Neural progenitor cell (in vitro differentiated cells): ENCODE data around the gene BACE2. TPM values are rescaled to one million over a fixed set of nuclear protein-coding genes. Genes with fewer than 3 reads are reported as not detected.

Experiments
- DNase-seq: peaks from one replicate; pipeline ENCODE4 v3.0.0-alpha.2; 2016; ENCODE audit warnings: low spot score
- H2AFZ ChIP-seq: fragments of 200-600 bp; sonication (generic); replicated peaks from 2 replicates; pipeline ENCODE4 v1.6.1; 2016; ENCODE audit warnings: antibody characterized with exemption
- H3F3A ChIP-seq: fragments of 200-600 bp; sonication (generic); 2 replicates; pipeline ENCODE4 v1.6.1; 2016; ENCODE audit warnings: antibody characterized with exemption, low read depth
- H3K27ac ChIP-seq: fragments of 200-600 bp; sonication (generic); 2 replicates; pipeline ENCODE4 v1.5.1; 2016; ENCODE audit warnings: mild to moderate bottlenecking
- H3K27me3 ChIP-seq: fragments of 200-600 bp; sonication (generic); 2 replicates; pipeline ENCODE4 v1.6.1; 2016; ENCODE audit warnings: mild to moderate bottlenecking, moderate library complexity
- H3K36me3 ChIP-seq: fragments of 200-600 bp; sonication (generic); 2 replicates; pipeline ENCODE4 v1.5.1; 2016
- H3K4me1 ChIP-seq: fragments of 200-600 bp; sonication (generic); 2 replicates; pipeline ENCODE4 v1.6.1; 2016; ENCODE audit warnings: mixed run types
- H3K4me2 ChIP-seq: fragments of 200-600 bp; sonication (generic); 2 replicates; pipeline ENCODE4 v1.6.1; 2016
- H3K4me3 ChIP-seq: fragments of 200-600 bp; sonication (generic); 2 replicates; pipeline ENCODE4 v1.5.1; 2016
- H3K79me2 ChIP-seq: fragments of 200-600 bp; sonication (generic); 2 replicates; pipeline ENCODE4 v1.6.1; 2016; ENCODE audit warnings: low read depth
- H3K9ac ChIP-seq: fragments of 200-600 bp; sonication (generic); 2 replicates; pipeline ENCODE4 v1.6.1; 2016
- H3K9me3 ChIP-seq: fragments of 200-600 bp; sonication (generic); 2 replicates; pipeline ENCODE4 v1.5.1; 2016; ENCODE audit warnings: low read depth
- H4K20me1 ChIP-seq: fragments of 200-600 bp; sonication (generic); 2 replicates; pipeline ENCODE4 v1.6.1; 2016; ENCODE audit warnings: low read depth
- H3K27ac Mint-ChIP-seq: 3 replicates; pipeline ENCODE4 v1.8.0; 2021; ENCODE audit warnings: mixed read lengths
- H3K27me3 Mint-ChIP-seq: 2 replicates; pipeline ENCODE4 v1.8.0; 2022; ENCODE audit warnings: low read depth, mild to moderate bottlenecking, inconsistent platforms, moderate library complexity, mixed read lengths; ENCODE audit not compliant: insufficient read depth
- H3K36me3 Mint-ChIP-seq: 3 replicates; pipeline ENCODE4 v1.8.0; 2021; ENCODE audit warnings: mixed read lengths
- H3K4me1 Mint-ChIP-seq: 3 replicates; pipeline ENCODE4 v1.8.0; 2021; ENCODE audit warnings: mixed read lengths
- H3K4me3 Mint-ChIP-seq: 3 replicates; pipeline ENCODE4 v1.8.0; 2021; ENCODE audit warnings: mild to moderate bottlenecking, moderate library complexity, mixed read lengths
- H3K9me3 Mint-ChIP-seq: 3 replicates; pipeline ENCODE4 v1.8.0; 2020; ENCODE audit warnings: mixed read lengths
- CTCF ChIP-seq: fragments of 200-600 bp; sonication (generic); IDR thresholded peaks from 2 replicates; pipeline ENCODE4 v1.5.1; 2017; ENCODE audit warnings: antibody characterized with exemption, mild to moderate bottlenecking
- EZH2 ChIP-seq: fragments of 200-600 bp; sonication (generic); IDR thresholded peaks from 2 replicates; pipeline ENCODE4 v1.6.1; 2017; ENCODE audit warnings: antibody characterized with exemption, mild to moderate bottlenecking, moderate library complexity
- EZH2phosphoT487 ChIP-seq: fragments of 200-600 bp; sonication (generic); IDR thresholded peaks from 2 replicates; pipeline ENCODE4 v1.6.1; 2017; ENCODE audit warnings: antibody characterized with exemption
- total RNA-seq: library from RNA; depleted of rRNA; stranded (reverse); fragments of >200 nt; gene quantifications from 2 replicates; pipeline ENCODE4 v1.2.3, GENCODE V29; 2015; ENCODE audit warnings: low replicate concordance

The BACE2 gene
- total RNA-seq, 1 donor from 2014 or later, result 0.15 TPM

- H3K79me2 ChIP-seq, result no peaks in the 10 kb centered on the region
- Mint-ChIP-seq H3K27me3 (no peaks in the 10 kb centered on the region), H3K27ac (no peak overlapping the region), H3K4me3 (no peak overlapping the region), H3K4me1 (peaks cover 7% of the 10 kb centered on the region), H3K9me3 (peaks cover 8% of the 10 kb centered on the region), H3K36me3 (no peaks in the 10 kb centered on the region)
- no peaks in the 10 kb centered on the region for H3K9me3 ChIP-seq
- no peak overlapping the region for H3K27ac ChIP-seq
- H3K4me3 ChIP-seq, result no peak overlapping the region
- DNase-seq, result no peak
- H3K27me3 ChIP-seq, result no peaks in the 10 kb centered on the region
- TF ChIP-seq EZH2 (no peak), EZH2phosphoT487 (no peak), CTCF (no peak)
- no peaks in the 10 kb centered on the region for H3K36me3 ChIP-seq
- H3K9ac ChIP-seq, result no peak overlapping the region
- no peak overlapping the region for H2AFZ ChIP-seq
- no peaks in the 10 kb centered on the region for H4K20me1 ChIP-seq
- no peaks in the 10 kb centered on the region for H3K4me1 ChIP-seq
- H3F3A ChIP-seq, result no peaks in the 10 kb centered on the region
- no peak overlapping the region for H3K4me2 ChIP-seq
Observed at GRCh38 chr21:41136286-41136685, 31.7 kb upstream of the BACE2 start.

- TF ChIP-seq EZH2 (no peak), EZH2phosphoT487 (no peak), CTCF (no peak)
- H3K27me3 ChIP-seq, result no peaks in the 10 kb centered on the region
- H3K4me3 ChIP-seq, result no peak overlapping the region
- peaks cover 15% of the 10 kb centered on the region for H3K4me1 Mint-ChIP-seq
- H3K9me3 ChIP-seq, result no peaks in the 10 kb centered on the region
- no peaks in the 10 kb centered on the region for H3K36me3 Mint-ChIP-seq
- H3K9me3 Mint-ChIP-seq, result peaks cover 8% of the 10 kb centered on the region
- no peak overlapping the region for H3K27ac Mint-ChIP-seq
- H3K79me2 ChIP-seq, result no peaks in the 10 kb centered on the region
- no peak overlapping the region for H3K9ac ChIP-seq
- no peak for DNase-seq
- no peak overlapping the region for H3K27ac ChIP-seq
- H3K4me3 Mint-ChIP-seq, result no peak overlapping the region
- H3K4me1 ChIP-seq, result no peaks in the 10 kb centered on the region
- no peaks in the 10 kb centered on the region for H3K27me3 Mint-ChIP-seq
- no peaks in the 10 kb centered on the region for H3F3A ChIP-seq
- H2AFZ ChIP-seq, result no peak overlapping the region
- H3K36me3 ChIP-seq, result no peaks in the 10 kb centered on the region
- no peaks in the 10 kb centered on the region for H4K20me1 ChIP-seq
- no peak overlapping the region for H3K4me2 ChIP-seq
Observed at GRCh38 chr21:41137401-41137800, 30.6 kb upstream of the BACE2 start.

GRCh38 chr21:41137889-41138288 is 30.1 kb upstream of the BACE2 start:
- H3K4me3 ChIP-seq, result no peak overlapping the region
- H2AFZ ChIP-seq, result no peak overlapping the region
- no peak for TF ChIP-seq EZH2phosphoT487
- no peak for TF ChIP-seq CTCF
- TF ChIP-seq EZH2, result no peak
- no peaks in the 10 kb centered on the region for H3K9me3 ChIP-seq
- H3K36me3 ChIP-seq, result no peaks in the 10 kb centered on the region
- DNase-seq, result no peak
- H3K9ac ChIP-seq, result no peak overlapping the region
- no peaks in the 10 kb centered on the region for H3K27me3 ChIP-seq
- no peak overlapping the region for H3K4me2 ChIP-seq
- Mint-ChIP-seq H3K9me3 (peaks cover 8% of the 10 kb centered on the region), H3K27me3 (peaks cover 2% of the 10 kb centered on the region), H3K4me1 (peaks cover 15% of the 10 kb centered on the region), H3K27ac (no peak overlapping the region), H3K4me3 (no peak overlapping the region), H3K36me3 (no peaks in the 10 kb centered on the region)
- no peaks in the 10 kb centered on the region for H3F3A ChIP-seq
- H3K27ac ChIP-seq, result no peak overlapping the region
- H3K4me1 ChIP-seq, result no peaks in the 10 kb centered on the region
- H3K79me2 ChIP-seq, result no peaks in the 10 kb centered on the region
- H4K20me1 ChIP-seq, result no peaks in the 10 kb centered on the region

GRCh38 chr21:41138711-41139110 is 29.2 kb upstream of the BACE2 start:
- H3K4me3 ChIP-seq, result no peak overlapping the region
- no peaks in the 10 kb centered on the region for H4K20me1 ChIP-seq
- no peaks in the 10 kb centered on the region for H3K79me2 ChIP-seq
- Mint-ChIP-seq H3K27me3 (peaks cover 2% of the 10 kb centered on the region), H3K4me1 (peaks cover 15% of the 10 kb centered on the region), H3K27ac (no peak overlapping the region), H3K36me3 (no peaks in the 10 kb centered on the region), H3K4me3 (no peak overlapping the region), H3K9me3 (peaks cover 10% of the 10 kb centered on the region)
- no peak overlapping the region for H3K9ac ChIP-seq
- no peaks in the 10 kb centered on the region for H3K36me3 ChIP-seq
- H2AFZ ChIP-seq, result no peak overlapping the region
- no peaks in the 10 kb centered on the region for H3K27me3 ChIP-seq
- H3F3A ChIP-seq, result no peaks in the 10 kb centered on the region
- TF ChIP-seq EZH2phosphoT487, result no peak
- no peaks in the 10 kb centered on the region for H3K4me1 ChIP-seq
- no peak overlapping the region for H3K4me2 ChIP-seq
- no peaks in the 10 kb centered on the region for H3K9me3 ChIP-seq
- DNase-seq, result no peak
- no peak overlapping the region for H3K27ac ChIP-seq
